Dedifferentiated amniotic fluid mesenchymal stem cell (primary cell): ENCODE data around the gene CYP2A7.
"Not testable (repeated sequence)": the region's sequence is repeated elsewhere in the genome, so short reads cannot be mapped to it uniquely, and the experiment has no call there.

Experiments used
- DNase-seq: peaks from one replicate; pipeline ENCODE4 v3.0.0-alpha.2; 2016; ENCODE audit errors: extremely low spot score

The CYP2A7 gene

DNA sequence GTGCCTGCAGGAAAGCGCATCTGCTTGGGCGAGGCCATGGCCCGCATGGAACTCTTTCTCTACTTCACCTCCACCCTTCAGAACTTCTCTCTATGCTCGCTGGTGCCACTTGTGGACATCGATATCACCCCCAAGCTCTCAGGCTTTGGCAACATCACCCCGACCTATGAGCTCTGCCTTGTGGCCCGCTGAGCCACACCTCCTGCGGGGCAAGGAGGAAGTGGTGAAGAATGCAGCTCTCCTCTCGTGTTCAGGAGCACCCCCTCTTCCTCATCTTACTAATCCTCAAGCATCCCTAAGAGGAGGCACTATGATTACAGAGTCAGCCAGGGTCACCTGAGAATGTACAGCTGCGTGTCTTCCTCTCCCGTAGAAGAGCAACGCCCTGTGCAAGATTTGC, 17.9 kb upstream of the CYP2A7 start:
- not testable (repeated sequence) for DNase-seq

DNA sequence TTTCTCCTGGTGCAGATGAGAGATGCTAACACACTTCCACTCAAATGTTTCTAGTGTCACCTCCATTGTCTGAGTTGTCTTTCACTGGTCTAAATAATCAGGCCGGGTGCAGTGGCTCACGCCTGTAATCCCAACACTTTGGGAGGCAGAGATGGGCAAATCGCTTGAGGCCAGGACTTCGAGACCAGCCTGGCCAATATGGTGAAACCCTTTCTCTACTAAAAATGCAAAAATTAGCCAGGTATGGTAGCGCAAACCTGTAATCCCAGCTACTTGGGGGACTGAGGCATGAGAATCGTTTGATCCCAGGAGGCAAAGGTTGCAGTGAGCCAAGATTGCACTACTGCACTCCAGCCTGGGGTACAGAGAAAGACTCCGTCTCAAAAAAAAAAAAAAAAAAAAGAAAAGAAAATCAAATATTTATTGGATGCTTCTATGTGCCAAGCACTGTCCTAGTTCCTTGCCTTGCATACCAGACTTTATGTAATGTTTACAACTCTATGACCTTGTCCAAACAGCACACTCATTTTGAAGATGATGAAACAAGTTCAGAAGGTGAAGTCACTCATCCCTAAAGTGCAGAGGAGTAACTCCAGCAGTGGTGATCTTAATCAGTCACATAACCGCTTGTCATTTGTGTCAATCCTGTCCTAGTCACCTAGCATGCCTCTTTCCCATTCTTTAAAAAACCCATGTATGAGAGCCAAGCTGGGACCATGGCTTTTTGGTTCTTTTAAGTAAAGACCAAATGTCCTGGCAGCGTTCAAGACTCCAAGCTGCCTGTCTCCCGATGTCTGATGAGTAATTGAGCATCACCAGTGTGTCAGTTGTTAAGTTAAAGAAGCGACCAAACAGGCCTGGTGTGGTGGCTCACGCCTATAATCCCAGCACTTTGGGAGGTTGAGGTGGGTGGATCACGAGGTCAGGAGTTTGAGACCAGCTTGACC, 15.1 kb upstream of the CYP2A7 start:
- DNase-seq, result not testable (repeated sequence)

DNA sequence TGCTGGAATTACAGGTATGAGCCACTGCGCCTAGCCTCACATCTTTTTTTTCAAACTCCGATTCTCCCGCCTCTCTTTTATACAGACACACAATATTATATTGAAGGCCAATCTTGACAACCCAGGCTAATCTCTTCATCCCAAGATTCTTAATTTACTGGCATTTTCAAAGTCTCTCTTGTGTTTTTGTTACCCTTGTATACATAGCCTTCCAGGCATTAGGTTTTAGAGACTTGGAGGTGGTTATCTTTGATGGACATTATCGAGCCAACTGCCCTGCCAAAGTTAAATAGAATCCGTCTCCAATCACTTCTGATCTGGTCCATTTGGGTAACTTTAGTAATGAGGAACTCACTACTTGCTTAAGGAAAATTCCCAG, 14.4 kb upstream of the CYP2A7 start:
- no peak for DNase-seq

DNA sequence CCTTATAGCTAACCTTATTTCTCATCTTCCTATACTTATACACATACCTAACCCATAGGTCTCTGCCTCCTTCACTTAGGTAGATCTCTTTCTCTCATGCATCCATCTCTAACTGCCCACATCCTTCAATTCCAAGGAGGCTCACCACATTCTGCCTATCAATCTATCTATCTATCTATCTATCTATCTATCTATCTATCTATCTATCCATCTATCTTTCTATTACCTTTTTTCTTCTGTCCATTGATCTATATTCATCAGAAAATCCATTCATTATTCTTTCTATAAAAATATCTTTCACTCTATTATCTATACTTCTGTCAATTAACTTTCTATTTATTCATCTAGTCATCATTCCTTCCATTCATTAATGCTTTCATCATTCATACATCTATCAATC, 11.1 kb upstream of the CYP2A7 start:
- no peak for DNase-seq

DNA sequence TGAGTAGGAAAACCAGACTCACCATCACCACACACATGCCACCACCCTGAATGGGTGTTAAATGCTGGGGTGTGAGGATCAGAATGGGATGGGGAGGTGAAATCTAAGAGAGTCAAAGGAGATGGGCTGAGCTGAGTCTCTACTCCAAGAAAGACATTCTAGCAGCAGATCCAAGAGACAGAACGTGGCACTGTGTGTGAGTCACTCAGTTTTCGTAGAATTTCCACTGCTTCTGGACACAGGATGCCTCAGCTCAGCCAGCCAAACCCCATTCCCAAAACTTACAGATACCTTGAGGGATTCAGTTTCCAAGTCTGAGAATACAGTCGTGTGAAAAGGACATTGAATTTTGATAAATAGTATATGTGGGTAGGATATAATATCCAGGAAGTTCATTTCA, 7.3 kb upstream of the CYP2A7 start:
- DNase-seq, result no peak

DNA sequence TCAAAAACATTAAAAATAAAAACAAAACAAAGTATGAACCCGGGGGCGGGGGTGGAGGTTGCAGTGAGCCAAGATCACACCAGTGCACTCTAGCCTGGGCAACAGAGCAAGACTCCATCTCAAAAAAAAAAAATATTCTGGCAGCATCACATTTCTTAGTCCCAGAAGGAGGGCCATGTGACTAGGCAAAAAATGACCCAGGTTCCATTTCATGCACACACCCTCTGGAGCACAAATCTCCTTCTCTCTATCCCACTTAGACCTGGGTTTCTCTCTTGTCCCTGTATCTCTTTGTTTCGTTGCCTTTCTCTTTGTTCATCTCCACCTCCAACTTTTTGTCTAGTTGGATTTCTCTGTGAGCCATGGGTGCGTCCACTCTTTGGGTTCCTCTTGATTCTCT, 6.2 kb upstream of the CYP2A7 start:
- DNase-seq, result no peak

DNA sequence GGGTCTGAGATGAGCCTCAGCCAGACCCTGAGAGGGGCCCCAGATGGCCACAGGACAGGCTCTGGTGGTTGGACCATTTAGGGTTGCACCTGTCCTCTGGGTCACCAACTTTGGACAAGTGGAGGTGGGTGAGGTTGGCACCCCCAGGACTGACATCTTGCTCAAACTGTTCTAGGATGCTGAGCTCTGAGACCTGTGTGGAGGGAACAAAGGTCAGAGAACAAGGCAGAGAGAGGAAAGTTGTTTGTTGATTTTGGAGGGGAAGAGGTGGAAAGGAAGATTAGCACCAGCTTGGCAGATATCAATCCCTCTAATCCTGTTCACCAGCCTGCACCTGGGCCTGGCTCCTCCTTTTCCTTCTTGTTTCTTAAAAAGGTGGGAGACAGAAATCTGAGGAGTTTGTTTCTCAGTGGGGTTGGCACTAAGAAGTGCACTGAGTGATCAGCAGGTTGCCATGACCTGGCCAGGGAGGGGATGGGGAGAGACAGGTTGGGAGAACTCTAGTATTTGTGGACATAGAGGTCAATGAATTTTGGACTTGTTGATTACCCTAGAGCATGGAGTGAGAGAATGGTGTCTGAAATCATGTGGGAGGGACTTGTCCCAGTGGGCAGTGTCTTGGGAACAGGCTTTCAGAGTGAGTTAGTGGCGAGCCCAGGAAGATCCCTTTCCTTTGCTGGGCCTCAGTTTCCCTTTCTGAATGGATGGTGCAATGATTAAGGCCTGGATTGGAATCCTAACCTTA, 2.3 kb upstream of the CYP2A7 start:
- not testable (repeated sequence) for DNase-seq

DNA sequence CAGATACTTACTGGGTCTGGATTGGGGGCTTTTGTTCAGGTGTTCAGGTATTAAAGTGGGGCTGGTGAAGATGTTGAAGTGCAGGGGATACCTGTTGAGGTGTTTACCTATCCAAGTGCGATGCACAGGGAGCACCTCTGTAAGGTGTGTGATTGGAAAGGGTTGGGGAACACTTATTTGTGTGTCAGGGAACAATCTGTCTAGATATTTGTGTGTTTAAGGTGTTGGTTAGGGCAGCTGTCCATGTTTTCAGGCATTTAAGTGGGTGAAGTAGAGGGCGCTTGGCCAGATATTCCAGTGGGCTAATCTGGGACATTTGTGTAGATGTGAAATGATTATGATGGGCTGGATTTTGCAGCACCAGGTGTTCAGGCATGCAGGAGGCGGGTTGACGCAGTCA, 2.7 kb downstream of the CYP2A7 start:
- not testable (repeated sequence) for DNase-seq

DNA sequence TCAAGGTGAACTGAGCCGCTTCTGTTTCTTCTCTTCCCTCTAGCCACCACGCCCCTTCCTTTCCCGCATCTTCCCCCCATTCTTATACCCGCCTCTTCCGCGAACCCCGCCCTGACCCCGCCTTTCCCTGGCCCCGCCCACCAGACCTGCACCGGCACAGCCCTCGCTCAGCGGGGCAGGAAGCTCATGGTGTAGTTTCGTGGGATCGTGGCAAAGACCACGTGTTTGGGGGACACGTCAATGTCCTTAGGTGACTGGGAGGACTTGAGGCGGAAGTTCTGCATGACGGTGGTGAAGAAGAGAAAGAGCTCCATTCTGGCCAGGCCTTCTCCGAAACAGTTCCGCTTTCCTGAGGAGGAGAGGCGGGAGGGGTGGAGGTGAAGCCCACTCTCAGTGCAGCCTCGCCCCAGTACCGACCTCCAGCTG, 6.5 kb downstream of the CYP2A7 start:
- DNase-seq, result not testable (repeated sequence)

DNA sequence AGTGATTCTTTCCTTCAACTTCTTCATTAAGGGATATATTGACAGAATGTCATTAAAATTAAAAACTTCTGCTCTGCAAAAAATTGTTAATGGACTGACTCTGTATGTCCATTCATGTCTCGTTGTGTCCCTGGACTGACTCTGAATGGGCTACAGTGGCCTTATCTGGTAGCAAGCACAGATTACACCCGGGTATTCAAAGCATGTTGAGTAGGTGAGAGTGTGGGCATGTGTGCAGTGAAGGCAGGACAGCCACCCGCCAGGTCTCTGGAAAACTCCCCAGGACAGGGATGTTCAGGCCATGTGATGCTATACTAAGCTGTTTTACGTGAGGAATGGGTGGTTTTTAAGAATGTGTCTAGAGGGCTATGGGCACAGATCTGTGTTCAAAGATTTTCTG, 7.2 kb downstream of the CYP2A7 start:
- DNase-seq, result not testable (repeated sequence)

DNA sequence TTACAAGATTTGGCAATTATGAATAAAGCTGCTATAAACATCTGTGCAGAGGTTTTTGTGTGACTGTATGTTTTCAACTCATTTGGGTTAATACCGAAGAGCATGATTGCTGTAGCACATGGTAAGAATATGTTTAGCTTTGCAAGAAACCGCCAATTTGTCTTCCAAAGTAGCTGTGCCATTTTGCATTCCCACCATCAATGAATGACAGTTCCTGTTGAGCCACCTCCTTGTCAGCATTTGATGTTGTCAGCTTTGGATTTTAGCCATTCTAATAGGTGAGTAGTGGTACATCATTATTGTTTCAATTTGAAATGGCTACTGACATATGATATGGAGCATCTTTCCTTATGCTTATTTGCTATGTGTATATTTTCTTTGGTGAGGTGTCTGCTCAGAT, 8.2 kb downstream of the CYP2A7 start:
- not testable (repeated sequence) for DNase-seq

DNA sequence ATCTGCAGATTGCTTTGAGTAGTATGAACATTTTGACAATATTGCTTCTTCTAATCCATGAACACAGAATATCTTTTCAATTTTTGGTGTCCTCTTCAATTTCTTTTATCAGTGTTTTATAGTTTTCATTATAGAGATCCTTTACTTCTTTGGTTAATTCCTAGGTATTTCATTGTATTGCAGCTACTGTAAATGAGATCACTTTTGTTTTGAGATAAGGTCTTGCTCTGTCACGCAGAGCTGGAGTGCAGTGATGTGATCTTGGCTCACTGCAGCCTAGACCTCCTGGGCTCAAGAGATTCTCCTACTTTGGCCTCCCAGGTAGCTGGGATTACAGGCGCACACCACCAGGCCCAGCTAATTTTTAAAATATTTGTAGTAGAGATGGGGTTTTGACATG, 9.8 kb downstream of the CYP2A7 start:
- DNase-seq, result no peak

DNA sequence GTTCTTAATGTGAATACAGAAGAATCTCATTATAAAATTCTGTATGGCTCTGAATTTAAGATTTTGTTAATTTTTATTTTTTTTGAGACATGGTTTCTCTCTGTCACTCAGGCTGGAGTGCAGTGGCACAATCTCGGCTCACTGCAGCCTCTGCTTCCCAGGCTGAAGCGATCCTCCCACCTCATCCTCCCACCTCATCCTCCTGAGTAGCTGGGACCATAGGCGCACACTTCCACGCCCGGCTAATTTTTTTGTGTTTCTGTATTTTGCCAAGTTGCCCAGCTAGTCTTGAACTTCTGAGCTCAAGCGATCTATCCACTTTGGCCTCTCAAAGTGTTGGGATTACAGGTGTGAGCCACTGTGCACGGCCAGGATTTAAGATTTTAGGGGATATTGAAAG, 14.3 kb downstream of the CYP2A7 start:
- no peak for DNase-seq

DNA sequence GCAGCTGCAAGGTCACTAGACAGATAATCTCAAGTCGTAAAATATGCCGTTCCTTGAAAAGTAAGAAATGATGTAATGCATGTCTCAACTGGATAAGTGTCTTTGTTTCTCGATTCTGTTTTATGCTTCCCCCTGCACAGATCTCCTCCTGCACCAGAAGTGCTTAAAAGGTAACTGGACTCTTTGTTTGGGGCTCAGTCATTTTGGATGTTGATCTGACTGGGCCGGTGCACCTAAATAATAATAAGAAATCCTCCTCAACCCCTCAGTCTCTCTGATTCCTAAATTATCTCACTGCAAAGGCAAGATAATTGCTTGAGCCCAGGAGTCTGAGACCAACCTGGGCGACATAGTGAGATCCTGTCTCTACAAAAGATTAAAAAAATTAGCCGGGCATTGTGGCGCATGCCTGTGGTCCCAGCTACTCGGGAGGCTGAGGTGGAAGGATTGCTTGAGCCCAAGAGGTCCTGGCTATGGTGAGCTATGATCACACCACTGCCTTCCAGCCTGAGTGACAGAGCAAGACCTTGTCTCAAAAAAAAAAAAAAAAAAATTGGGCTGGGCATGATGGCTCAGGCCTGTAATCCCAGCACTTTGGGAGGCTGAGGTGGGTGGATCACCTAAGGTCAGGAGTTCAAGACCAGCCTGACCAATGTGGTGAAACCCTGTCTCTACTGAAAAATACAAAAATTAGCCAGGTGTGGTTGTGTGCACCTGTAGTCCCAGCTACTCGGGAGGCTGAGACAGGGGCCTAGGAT, 17.1 kb downstream of the CYP2A7 start:
- not testable (repeated sequence) for DNase-seq

DNA sequence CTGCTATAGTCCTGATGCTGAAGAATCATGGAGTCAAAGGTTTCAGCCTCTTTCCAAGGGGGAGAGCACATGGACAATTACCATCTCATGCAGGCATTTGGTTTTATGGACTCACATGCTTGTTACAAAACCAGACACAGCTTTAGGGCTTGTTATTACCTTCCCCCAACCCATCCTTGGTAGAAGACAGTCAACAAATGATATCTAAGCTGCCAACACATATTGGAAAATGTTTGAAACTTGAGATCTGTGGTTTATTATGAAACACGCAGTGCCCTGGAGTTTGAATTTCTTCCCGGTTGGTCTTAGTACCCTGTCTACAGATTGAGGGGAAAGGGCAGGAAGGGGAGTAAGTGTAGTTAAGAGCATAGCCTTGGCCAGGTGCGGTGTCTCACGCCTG, 19.2 kb downstream of the CYP2A7 start:
- no peak for DNase-seq

DNA sequence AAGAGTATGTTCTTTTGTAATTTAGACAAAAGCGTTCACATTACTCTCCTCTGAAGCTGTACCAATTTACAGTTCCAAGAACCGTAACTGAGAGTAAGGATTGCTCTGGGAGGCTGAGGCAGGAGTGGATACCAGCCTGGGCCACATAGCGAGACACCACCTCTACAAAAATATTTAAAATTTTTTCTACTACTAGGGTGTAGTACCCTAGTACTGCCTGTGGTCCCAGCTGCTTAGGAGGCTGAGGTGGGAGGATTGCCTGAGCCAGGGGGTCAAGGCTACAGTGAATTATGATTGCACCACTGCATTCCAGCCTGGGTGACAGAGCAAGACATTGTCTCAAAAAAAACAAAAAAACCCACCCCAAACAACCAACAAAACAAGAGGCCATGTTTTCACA, 19.7 kb downstream of the CYP2A7 start:
- no peak for DNase-seq

DNA sequence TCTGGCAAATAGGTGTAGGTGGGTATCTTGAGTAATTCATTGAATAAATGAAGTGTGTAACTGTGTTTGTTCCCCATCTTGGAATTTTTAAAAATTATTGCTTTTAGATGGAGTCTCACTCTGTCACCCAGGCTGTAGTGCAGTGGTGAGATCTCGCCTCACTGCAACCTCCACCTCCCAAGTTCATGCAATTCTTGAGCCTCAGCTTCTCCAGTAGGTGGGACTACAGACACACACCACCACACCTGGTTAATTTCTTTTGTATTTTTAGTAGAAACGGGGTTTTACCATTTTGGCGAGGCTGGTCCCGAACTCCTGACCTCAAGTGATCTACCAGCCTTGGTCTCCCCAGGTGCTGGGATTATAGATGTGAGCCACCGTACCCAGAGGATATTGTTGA, 23.9 kb downstream of the CYP2A7 start:
- no peak for DNase-seq

DNA sequence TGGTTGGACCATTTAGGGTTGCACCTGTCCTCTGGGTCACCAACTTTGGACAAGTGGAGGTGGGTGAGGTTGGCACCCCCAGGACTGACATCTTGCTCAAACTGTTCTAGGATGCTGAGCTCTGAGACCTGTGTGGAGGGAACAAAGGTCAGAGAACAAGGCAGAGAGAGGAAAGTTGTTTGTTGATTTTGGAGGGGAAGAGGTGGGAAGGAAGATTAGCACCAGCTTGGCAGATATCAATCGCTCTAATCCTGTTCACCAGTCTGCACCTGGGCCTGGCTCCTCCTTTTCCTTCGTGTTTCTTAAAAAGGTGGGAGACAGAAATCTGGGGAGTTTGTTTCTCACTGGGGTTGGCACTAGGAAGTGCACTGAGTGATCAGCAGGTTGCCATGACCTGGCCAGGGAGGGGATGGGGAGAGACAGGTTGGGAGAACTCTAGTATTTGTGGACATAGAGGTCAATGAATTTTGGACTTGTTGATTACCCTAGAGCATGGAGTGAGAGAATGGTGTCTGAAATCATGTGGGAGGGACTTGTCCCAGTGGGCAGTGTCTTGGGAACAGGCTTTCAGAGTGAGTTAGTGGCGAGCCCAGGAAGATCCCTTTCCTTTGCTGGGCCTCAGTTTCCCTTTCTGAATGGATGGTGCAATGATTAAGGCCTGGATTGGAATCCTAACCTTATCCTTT, 29.4 kb downstream of the CYP2A7 start:
- not testable (repeated sequence) for DNase-seq

DNA sequence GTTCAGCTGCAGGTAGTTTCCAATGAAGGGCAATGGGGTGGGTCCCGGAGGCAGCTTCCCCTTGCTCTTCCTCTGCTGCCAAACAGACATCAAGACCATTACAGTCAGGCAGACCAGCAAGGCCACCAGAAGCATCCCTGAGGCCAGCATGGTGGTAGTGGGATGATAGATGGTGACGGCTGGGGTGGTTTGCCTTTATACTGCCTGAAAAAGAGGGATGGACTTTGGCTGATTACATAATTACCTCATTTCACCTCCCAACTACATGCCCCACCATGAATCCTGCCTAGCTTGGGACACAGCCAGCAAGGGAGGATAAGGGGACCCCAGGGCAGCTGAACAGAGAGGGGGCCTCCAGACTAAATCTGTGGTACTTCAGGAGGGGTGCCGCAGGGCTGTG, 31.8 kb downstream of the CYP2A7 start, which contains the start of gene CYP2A6:
CYP2A6 (minus strand) TSS at position 171 of the 400 bp plus-strand sequence; CDS start at position 150, 21 bp downstream.
- DNase-seq, result not testable (repeated sequence)

DNA sequence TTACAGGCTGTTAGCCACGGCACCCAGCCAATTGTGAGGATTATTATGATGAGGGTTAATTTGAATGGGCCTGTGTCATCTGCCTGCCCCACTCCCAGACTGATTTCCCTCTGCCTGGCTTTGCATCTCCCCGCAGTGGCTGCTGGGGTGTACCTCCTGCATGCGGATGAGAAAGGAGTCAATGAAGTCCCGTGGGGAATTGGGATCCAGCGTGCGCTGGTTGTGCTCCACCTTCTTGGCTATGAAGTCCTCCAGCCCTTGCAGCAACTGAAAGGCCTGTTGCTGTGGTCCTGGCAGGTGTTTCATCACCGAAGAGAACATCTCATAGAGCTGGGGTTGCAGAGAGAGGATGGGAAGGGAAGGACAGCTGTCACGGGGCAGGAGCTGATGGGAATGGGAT, 35.3 kb downstream of the CYP2A7 start:
- not testable (repeated sequence) for DNase-seq

DNA sequence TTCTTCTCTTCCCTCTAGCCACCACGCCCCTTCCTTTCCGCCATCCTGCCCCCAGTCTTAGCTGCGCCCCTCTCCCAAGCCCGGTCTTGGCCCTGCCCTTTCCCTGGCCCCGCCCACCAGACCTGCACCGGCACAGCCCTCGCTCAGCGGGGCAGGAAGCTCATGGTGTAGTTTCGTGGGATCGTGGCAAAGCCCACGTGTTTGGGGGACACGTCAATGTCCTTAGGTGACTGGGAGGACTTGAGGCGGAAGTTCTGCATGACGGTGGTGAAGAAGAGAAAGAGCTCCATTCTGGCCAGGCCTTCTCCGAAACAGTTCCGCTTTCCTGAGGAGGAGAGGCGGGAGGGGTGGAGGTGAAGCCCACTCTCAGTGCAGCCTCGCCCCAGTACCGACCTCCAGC, 38.4 kb downstream of the CYP2A7 start:
- DNase-seq, result not testable (repeated sequence)
